Measurements from ENCODE around the gene KRTAP12-3. TPM values are rescaled to one million over a fixed set of nuclear protein-coding genes. Genes with fewer than 3 reads are reported as not detected.

The KRTAP12-3 gene
- total and polyA plus RNA-seq, 10 of the 15 experiments (the other 5 are each of a cell fraction or from before 2014, with no cell fraction given), result not detected

DNA sequence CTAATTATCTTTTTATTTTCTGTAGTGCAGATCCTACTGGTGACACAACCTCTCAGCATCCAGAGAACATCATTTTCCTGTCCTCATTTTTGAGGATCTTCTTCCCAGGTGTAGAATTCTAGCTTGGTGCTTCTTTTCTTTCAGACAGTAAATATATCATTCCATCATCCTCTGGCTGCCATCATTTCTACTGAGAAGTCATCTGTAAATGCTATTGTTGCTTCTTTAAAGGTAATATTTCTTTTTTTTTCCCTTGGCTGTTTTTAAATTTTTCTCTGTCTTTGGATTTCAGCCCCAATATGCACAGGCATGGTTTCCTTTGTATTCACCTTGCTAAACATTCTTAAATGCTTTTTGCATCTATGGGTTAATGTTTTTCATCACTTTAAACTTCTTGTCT is 34.2 kb upstream of the KRTAP12-3 start:
- Histone ChIP-seq H3K4me3 (no peak overlapping the region), H3K4me2 (ENCODE audit: control insufficient read depth, insufficient read depth) (no peak overlapping the region), H2AFZ (ENCODE audit: control insufficient read depth, low read depth, low read length) (no peak overlapping the region), H3K9ac (ENCODE audit: control insufficient read depth, insufficient read depth, low read length) (no peak overlapping the region), H3K4me1 (ENCODE audit: control insufficient read depth, insufficient read depth, low read length) (no peaks in the 10 kb centered on the region), H3K36me3 (ENCODE audit: control insufficient read depth in 2 of 2, insufficient read depth in 2 of 2, low read length in 1 of 2) (no peaks in the 10 kb centered on the region), H4K20me1 (ENCODE audit: control insufficient read depth, insufficient read depth) (no peaks in the 10 kb centered on the region), H3K9me3 (replicated peaks; ENCODE audit: control insufficient read depth, insufficient read depth, low read length) (peaks cover 1% of the 10 kb centered on the region; the same call in 1 of the 3 replicates), H3K27ac (ENCODE audit: control insufficient read depth, insufficient read depth) (no peak overlapping the region), H3K79me2 (ENCODE audit: control insufficient read depth, insufficient read depth, low read length) (no peaks in the 10 kb centered on the region), H3K27me3 (replicated peaks in 1 of 2; ENCODE audit: control insufficient read depth in 2 of 2, insufficient read depth in 2 of 2, low read length in 1 of 2) (no peaks in the 10 kb centered on the region)
- intact Hi-C loops (cut with micrococcal nuclease; ENCODE audit: unreplicated experiment) (no loop called here), in situ Hi-C loops (cut with MboI) (no loop called here)
- RAD21 ChIA-PET (ENCODE audit: unreplicated experiment), result no interaction called here
- no peak for ATAC-seq
- POLR2A ChIA-PET, result no interaction called here
- SMC1A ChIA-PET (ENCODE audit: uncharacterized antibody, unreplicated experiment), result interaction anchor here (1.1 kb wide), 1 partner anchor 8 kb away, joined by 3 read pairs; no protein-coding TSS in a partner anchor
- TF ChIP-seq NFYA (IDR thresholded peaks at IDR 0.05; ENCODE audit: borderline replicate concordance, low read depth, low read length), result no peak
- TF ChIP-seq, protein P1, sequence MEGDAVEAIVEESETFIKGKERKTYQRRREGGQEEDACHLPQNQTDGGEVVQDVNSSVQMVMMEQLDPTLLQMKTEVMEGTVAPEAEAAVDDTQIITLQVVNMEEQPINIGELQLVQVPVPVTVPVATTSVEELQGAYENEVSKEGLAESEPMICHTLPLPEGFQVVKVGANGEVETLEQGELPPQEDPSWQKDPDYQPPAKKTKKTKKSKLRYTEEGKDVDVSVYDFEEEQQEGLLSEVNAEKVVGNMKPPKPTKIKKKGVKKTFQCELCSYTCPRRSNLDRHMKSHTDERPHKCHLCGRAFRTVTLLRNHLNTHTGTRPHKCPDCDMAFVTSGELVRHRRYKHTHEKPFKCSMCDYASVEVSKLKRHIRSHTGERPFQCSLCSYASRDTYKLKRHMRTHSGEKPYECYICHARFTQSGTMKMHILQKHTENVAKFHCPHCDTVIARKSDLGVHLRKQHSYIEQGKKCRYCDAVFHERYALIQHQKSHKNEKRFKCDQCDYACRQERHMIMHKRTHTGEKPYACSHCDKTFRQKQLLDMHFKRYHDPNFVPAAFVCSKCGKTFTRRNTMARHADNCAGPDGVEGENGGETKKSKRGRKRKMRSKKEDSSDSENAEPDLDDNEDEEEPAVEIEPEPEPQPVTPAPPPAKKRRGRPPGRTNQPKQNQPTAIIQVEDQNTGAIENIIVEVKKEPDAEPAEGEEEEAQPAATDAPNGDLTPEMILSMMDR (IDR thresholded peaks at IDR 0.05 in 2 of 3, conservative IDR thresholded peaks at IDR 0.05 in 1 of 3; ENCODE audit: control insufficient read depth in 2 of 3, extremely low read depth in 1 of 3, insufficient read depth in 1 of 3, low read depth in 3 of 3, low read length in 3 of 3), result no peak
- no peak for TF ChIP-seq SIX5 (IDR thresholded peaks at IDR 0.05; ENCODE audit: low read depth, low read length, severe bottlenecking)
- CTCF ChIA-PET, result no interaction called here
- no peak for FAIRE-seq
- no TSS peak for BruUV-seq (replicated peaks)
- DNase-seq (ENCODE audit: low read depth, low spot score), result no peak

DNA sequence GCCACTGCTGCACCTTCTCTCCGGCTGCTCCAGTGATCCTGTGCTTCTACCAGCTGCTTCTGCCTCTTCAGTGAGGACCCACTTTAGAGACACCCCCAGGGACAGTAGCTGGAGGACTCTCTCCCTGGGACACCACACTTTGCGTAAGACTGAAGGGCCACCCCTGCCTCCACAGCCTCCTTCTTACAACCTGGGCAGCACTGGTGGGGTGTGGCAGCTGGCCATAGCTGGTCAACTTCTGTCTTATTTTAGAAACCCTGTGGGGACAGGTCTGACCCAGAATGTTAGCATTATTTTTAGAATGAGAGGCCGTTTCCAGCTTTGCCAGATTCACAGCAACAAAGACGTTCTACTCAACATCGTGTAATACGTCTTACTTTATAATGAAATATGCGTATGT is 32.0 kb upstream of the KRTAP12-3 start:
- Histone ChIP-seq H4K20me1 (ENCODE audit: control insufficient read depth, insufficient read depth) (no peaks in the 10 kb centered on the region), H3K4me1 (ENCODE audit: control insufficient read depth, insufficient read depth, low read length) (no peaks in the 10 kb centered on the region), H3K27ac (ENCODE audit: control insufficient read depth, insufficient read depth) (no peak overlapping the region), H3K9me3 (replicated peaks; ENCODE audit: control insufficient read depth, insufficient read depth, low read length) (peaks cover 10% of the 10 kb centered on the region; the same call in 1 of the 3 replicates), H3K36me3 (ENCODE audit: control insufficient read depth in 2 of 2, insufficient read depth in 2 of 2, low read length in 1 of 2) (no peaks in the 10 kb centered on the region), H3K4me2 (ENCODE audit: control insufficient read depth, insufficient read depth) (no peak overlapping the region), H3K4me3 (no peak overlapping the region), H2AFZ (ENCODE audit: control insufficient read depth, low read depth, low read length) (no peak overlapping the region), H3K79me2 (ENCODE audit: control insufficient read depth, insufficient read depth, low read length) (no peaks in the 10 kb centered on the region), H3K9ac (ENCODE audit: control insufficient read depth, insufficient read depth, low read length) (no peak overlapping the region), H3K27me3 (replicated peaks in 1 of 2; ENCODE audit: control insufficient read depth in 2 of 2, insufficient read depth in 2 of 2, low read length in 1 of 2) (no peaks in the 10 kb centered on the region)
- ChIA-PET CTCF (no interaction called here), RAD21 (ENCODE audit: unreplicated experiment) (no interaction called here), SMC1A (ENCODE audit: uncharacterized antibody, unreplicated experiment) (no interaction called here), POLR2A (no interaction called here)
- intact Hi-C loops (cut with micrococcal nuclease; ENCODE audit: unreplicated experiment) (no loop called here), in situ Hi-C loops (cut with MboI) (no loop called here)
- ATAC-seq (no peak), FAIRE-seq (no peak), DNase-seq (ENCODE audit: low read depth, low spot score) (no peak)
- BruUV-seq (replicated peaks), result no TSS peak
- 70% methylated on average over 7 of the region's 7 CpGs for WGBS (ENCODE audit: insufficient coverage, insufficient replicate concordance, low lambda C conversion rate, missing lambda C conversion rate)
- TF ChIP-seq NBN (IDR thresholded peaks at IDR 0.05) (no peak), IKZF2 (IDR thresholded peaks at IDR 0.05) (no peak), RBBP5 (conservative IDR thresholded peaks at IDR 0.05) (no peak), TCF12 (IDR thresholded peaks at IDR 0.05; ENCODE audit: low read depth, low read length) (no peak), RUNX3 (IDR thresholded peaks at IDR 0.05; ENCODE audit: low read length) (no peak), SUPT20H (IDR thresholded peaks at IDR 0.05; ENCODE audit: borderline replicate concordance, control insufficient read depth, low read depth, low read length) (no peak), NFYA (IDR thresholded peaks at IDR 0.05; ENCODE audit: borderline replicate concordance, low read depth, low read length) (no peak), ASH2L (IDR thresholded peaks at IDR 0.05; ENCODE audit: borderline replicate concordance, low read depth) (no peak), BMI1 (IDR thresholded peaks at IDR 0.05; ENCODE audit: borderline replicate concordance) (no peak)
- TF ChIP-seq, protein P2, sequence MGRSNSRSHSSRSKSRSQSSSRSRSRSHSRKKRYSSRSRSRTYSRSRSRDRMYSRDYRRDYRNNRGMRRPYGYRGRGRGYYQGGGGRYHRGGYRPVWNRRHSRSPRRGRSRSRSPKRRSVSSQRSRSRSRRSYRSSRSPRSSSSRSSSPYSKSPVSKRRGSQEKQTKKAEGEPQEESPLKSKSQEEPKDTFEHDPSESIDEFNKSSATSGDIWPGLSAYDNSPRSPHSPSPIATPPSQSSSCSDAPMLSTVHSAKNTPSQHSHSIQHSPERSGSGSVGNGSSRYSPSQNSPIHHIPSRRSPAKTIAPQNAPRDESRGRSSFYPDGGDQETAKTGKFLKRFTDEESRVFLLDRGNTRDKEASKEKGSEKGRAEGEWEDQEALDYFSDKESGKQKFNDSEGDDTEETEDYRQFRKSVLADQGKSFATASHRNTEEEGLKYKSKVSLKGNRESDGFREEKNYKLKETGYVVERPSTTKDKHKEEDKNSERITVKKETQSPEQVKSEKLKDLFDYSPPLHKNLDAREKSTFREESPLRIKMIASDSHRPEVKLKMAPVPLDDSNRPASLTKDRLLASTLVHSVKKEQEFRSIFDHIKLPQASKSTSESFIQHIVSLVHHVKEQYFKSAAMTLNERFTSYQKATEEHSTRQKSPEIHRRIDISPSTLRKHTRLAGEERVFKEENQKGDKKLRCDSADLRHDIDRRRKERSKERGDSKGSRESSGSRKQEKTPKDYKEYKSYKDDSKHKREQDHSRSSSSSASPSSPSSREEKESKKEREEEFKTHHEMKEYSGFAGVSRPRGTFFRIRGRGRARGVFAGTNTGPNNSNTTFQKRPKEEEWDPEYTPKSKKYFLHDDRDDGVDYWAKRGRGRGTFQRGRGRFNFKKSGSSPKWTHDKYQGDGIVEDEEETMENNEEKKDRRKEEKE (IDR thresholded peaks at IDR 0.05), result no peak
- TF ChIP-seq, protein P3, sequence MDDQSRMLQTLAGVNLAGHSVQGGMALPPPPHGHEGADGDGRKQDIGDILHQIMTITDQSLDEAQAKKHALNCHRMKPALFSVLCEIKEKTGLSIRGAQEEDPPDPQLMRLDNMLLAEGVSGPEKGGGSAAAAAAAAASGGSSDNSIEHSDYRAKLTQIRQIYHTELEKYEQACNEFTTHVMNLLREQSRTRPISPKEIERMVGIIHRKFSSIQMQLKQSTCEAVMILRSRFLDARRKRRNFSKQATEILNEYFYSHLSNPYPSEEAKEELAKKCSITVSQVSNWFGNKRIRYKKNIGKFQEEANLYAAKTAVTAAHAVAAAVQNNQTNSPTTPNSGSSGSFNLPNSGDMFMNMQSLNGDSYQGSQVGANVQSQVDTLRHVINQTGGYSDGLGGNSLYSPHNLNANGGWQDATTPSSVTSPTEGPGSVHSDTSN (IDR thresholded peaks at IDR 0.05; ENCODE audit: insufficient replicate concordance, low read depth, low read length), result no peak
